A549 (cell line): Measurements from ENCODE around the gene TBC1D2B. TPM values are rescaled to one million over a fixed set of nuclear protein-coding genes. Genes with fewer than 3 reads are reported as not detected.
"Not testable (repeated sequence)": the region's sequence is repeated elsewhere in the genome, so short reads cannot be mapped to it uniquely, and the experiment has no call there.

ENCODE experiments used
- ATAC-seq, 2 experiments: fragments of 200-7000 bp in 1 of 2; fragments of >200 bp in 1 of 2; cut with Nextera tagmentation in 1 of 2; cut with Tn5 transposase in 1 of 2; 3 replicates each; pipeline versions ENCODE4 v1.8.0 to v1.9.1; 2018 to 2020; ENCODE audit warnings: mild to moderate bottlenecking in 1 of 2, moderate library complexity in 1 of 2
- CTCF ChIA-PET: fragments of 300-600 bp; sonication (Branson Sonifier 250); formaldehyde crosslinking; extraction: SDS; loops from one replicate; lab custom pipeline; 2021; ENCODE audit warnings: antibody characterized with exemption, inconsistent platforms; lab: Yijun Ruan, JAX
- POLR2A ChIA-PET: fragments of 350-600 bp; formaldehyde crosslinking; extraction: SDS; loops from one replicate; lab custom pipeline; 2021; ENCODE audit warnings: antibody characterized with exemption, inconsistent platforms; lab: Yijun Ruan, JAX
- DNase-seq, 2 experiments: peaks; one replicate each; pipeline versions ENCODE4 v3.0.0 to v3.0.0-alpha.2; 2011 to 2016; ENCODE audit warnings: low read depth in 1 of 2, low spot score in 1 of 2
- FAIRE-seq: peaks from 2 replicates; lab custom pipeline; 2011; peaks lifted over from hg19 to GRCh38; lab: Jason Lieb, UNC
- H3K27ac ChIP-seq, 2 experiments: fragments of >200 bp; sonication (Bioruptor Twin); formaldehyde crosslinking; 3 replicates each; pipeline ENCODE4 v1.5.1; 2016 to 2017
- H3K4me1 ChIP-seq: fragments of >200 bp; sonication (Bioruptor Twin); formaldehyde crosslinking; 3 replicates; pipeline ENCODE4 v1.6.1; 2016
- H3K4me2 ChIP-seq: fragments of >200 bp; sonication (Bioruptor Twin); formaldehyde crosslinking; 3 replicates; pipeline ENCODE4 v1.6.1; 2016
- H3K4me3 ChIP-seq: fragments of >200 bp; sonication (Bioruptor Twin); formaldehyde crosslinking; 3 replicates; pipeline ENCODE4 v1.5.1; 2016
- H3K9me3 ChIP-seq: fragments of >200 bp; sonication (Bioruptor Twin); formaldehyde crosslinking; 3 replicates; pipeline ENCODE4 v1.6.1; 2016
- JUNB ChIP-seq: fragments of >200 bp; sonication (Bioruptor Twin); formaldehyde crosslinking; IDR thresholded peaks from 2 replicates; pipeline ENCODE4 v1.6.1; 2016
- MYC ChIP-seq: IDR thresholded peaks from 2 replicates; pipeline ENCODE4 v1.6.1; 2012; ENCODE audit warnings: mild to moderate bottlenecking, inconsistent platforms, low read length, improper control_type of control experiment, borderline replicate concordance
- RAD21 ChIP-seq, 2 experiments: fragments of >200 bp in 1 of 2; sonication (Bioruptor Twin) in 1 of 2; formaldehyde crosslinking in 1 of 2; IDR thresholded peaks in 1 of 2; conservative IDR thresholded peaks in 1 of 2; 2 replicates in 1 of 2; 3 replicates in 1 of 2; pipeline ENCODE4 v1.6.1; 2012 to 2018; ENCODE audit warnings: inconsistent platforms in 1 of 2
- TFCP2L1 ChIP-seq: fragments of 250-450 bp; sonication (Bioruptor Pico); IDR thresholded peaks from 2 replicates; pipeline ENCODE4 v1.5.0; 2021; ENCODE audit warnings: mild to moderate bottlenecking
- WGBS: methylation state at CpG from one replicate; pipeline ENCODE4 v1.1.6; 2017; ENCODE audit errors: missing lambda C conversion rate; 5-methylcytosine and 5-hydroxymethylcytosine counted together
- polyA plus RNA-seq, 4 experiments: library from polyadenylated mRNA; depleted of rRNA in 3 of 4; stranded (reverse); fragments of >200 nt; fragmentation: RNase III in 1 of 4; extraction: RNeasy Plus Mini Kit Qiagen cat#74134 plus additional on column Dnase treatment in 1 of 4; gene quantifications; 2 replicates in 3 of 4; 3 replicates in 1 of 4; pipeline ENCODE4 v1.2.3, GENCODE V29; 2011 to 2017
- TF ChIP-seq, protein P1 (sequence below): fragments of >200 bp; sonication (Bioruptor Twin); formaldehyde crosslinking; IDR thresholded peaks from 3 replicates; pipeline ENCODE4 v1.5.1; 2016

Gene TBC1D2B
- polyA plus RNA-seq, 2 of the 4 experiments (the other 2 are of a cell fraction), result 13.6 to 13.9 TPM

DNA sequence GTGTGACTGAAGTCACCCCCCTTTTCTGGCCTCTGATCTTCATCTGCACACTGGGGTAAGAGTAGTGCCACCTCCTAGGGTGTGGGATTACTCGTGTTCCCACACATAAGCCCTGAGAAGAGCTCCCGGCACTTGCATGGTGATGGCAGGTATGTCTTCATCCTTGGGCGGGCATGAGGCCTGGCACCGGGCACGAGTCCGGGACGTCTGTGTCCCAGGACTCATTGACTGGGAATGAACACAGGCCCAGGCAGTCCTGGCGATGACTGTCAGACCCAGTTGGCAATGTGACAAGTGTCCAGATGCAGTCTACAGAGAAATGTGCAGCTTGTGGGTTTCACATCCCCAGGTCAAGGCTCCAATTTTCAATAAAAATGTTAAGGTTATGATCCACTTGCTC lies 78.9 kb downstream of the TBC1D2B start:
- Histone ChIP-seq H3K4me1 (peaks cover 18% of the 10 kb centered on the region), H3K9me3 (no peaks in the 10 kb centered on the region), H3K4me2 (no peak overlapping the region), H3K27ac (no peak overlapping the region), H3K4me3 (no peak overlapping the region)
- TF ChIP-seq MYC, result no peak
- no peak for TF ChIP-seq TFCP2L1
- ChIA-PET CTCF (interaction anchor here (0.5 to 9.1 kb wide), 9 partner anchors 9 to 314 kb away, joined by 3 to 265 read pairs (median 7); no protein-coding TSS in a partner anchor), POLR2A (no interaction called here)
- DNase-seq, result no peak
- ATAC-seq, result no peak
- 92% methylated on average over 8 of the region's 8 CpGs for WGBS
- no peak for FAIRE-seq

DNA sequence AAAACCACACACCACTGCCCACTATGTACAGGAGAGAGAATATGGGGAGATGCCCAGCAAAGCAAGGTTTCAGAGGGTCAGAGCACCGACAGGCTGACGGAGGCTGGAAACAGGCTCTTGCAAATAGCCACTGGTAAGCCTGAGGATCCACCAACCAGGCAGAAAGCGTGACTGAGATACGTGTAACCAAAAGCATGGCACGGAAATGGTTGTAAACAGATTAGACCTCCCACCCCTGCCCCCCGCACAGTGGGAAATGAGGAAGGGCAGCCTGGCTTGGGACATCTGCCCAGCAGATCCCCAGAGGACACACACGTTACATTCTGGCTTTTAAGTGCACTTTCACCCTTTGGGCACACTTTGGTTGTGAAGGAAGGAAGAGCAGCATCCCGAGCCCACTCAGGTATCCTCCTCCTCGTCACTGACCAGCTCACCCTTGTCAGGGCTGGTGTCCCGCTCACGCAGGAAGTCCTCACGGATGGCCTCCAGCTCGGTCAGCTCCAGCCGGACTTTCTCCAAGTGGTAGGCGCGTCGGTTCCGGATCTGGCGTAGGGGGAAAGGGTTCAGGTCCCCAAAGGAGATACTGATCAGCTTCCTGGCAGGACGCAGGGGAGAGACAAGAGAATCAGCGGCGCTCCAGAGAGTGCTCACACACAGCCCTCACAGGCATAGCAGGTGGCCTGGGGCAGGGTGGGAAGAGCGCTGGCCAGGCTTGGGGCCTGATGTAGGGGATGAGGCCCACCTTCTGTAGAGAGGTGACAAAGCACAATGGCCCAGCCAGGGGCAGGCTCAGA lies 79.6 kb downstream of the TBC1D2B start:
- CTCF ChIA-PET, result interaction anchor here (0.5 to 9.1 kb wide), 7 partner anchors 9 to 483 kb away, joined by 3 to 265 read pairs (median 25); no protein-coding TSS in a partner anchor
- H3K9me3 ChIP-seq, H3K4me2 ChIP-seq, POLR2A ChIA-PET, ATAC-seq, H3K4me3 ChIP-seq, DNase-seq, H3K27ac ChIP-seq, FAIRE-seq: not testable (repeated sequence)
- 96% methylated on average over 23 of the region's 23 CpGs for WGBS
- H3K4me1 ChIP-seq, result peaks cover 24% of the 10 kb centered on the region

DNA sequence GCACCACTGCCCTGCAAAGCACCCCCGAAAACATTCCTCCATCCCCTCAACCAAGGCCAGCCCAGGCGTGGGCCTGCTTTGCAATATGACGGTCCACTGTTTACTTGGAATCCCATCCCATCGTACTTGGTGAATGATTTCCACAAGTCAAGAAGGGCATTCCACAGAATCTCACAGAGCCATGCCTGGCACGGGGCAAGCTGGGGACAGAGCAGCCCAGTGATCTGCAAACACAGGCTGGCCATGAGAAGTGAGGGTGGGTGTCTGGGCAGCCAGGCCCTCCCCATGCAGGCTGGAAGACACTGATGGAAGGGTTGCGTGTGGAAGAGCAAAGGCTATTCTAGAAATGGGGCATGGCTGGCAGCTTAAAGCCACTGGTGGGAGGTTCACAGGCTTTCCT lies 80.3 kb downstream of the TBC1D2B start:
- H3K4me3 ChIP-seq, H3K9me3 ChIP-seq, H3K4me2 ChIP-seq, POLR2A ChIA-PET, FAIRE-seq, ATAC-seq, DNase-seq, H3K27ac ChIP-seq: not testable (repeated sequence)
- WGBS, result 90% methylated on average over 5 of the region's 6 CpGs
- peaks cover 29% of the 10 kb centered on the region for H3K4me1 ChIP-seq
- CTCF ChIA-PET, result interaction anchor here (0.5 to 9.1 kb wide), 5 partner anchors 9 to 484 kb away, joined by 4 to 265 read pairs (median 32); no protein-coding TSS in a partner anchor

DNA sequence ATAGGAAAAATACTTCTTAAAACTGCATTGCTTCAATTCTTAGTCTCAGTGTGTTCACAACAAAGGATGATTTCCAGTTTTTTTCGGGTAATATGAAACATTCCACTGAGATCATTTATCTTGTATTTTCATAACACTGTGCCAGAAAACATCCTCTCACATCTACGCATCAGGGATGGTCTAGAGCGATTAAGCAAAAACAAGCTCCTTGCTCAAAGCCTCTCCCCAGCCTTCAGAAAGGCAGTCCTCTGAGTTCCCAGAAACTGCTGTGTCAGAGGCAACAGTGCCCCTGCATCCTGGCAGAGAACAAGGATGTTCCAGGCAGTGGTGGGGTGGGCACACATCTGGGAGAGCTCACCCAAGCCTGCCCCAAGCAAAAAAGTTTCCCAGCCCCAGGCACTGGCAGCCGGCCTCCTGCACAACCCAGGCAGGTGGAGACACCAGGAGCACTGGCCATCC lies 80.8 kb downstream of the TBC1D2B start:
- H3K27ac ChIP-seq, DNase-seq, POLR2A ChIA-PET, H3K4me2 ChIP-seq, H3K4me3 ChIP-seq, ATAC-seq, H3K9me3 ChIP-seq: not testable (repeated sequence)
- FAIRE-seq, result peak; percentile 54
- WGBS, result 82% methylated on average over 4 of the region's 4 CpGs
- CTCF ChIA-PET, result interaction anchor here (2.0 to 9.1 kb wide), 4 partner anchors 10 to 113 kb away, joined by 6 to 265 read pairs (median 54); no protein-coding TSS in a partner anchor
- H3K4me1 ChIP-seq, result peaks cover 34% of the 10 kb centered on the region

DNA sequence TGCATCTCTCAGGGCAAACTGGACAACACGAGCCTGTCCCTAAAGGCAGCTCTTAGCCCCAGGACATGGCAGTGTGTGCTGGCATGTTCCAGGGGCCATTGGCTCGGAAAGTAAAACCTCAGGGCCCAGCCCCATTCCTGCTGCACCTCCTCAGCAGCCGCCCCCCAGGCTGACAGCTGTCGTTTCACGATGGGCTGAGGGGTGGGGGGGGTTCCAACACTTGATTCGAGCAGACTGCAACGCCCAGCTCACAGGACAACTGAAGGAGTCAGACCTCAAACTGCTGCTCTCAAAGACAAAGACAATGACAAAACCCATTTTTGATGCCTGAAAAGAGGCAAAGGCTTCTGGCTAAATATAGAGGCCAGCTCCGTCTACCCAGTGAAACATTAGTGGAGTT lies 81.3 kb downstream of the TBC1D2B start:
- H3K9me3 ChIP-seq, FAIRE-seq, DNase-seq, POLR2A ChIA-PET, H3K4me3 ChIP-seq, H3K4me2 ChIP-seq, H3K27ac ChIP-seq, ATAC-seq: not testable (repeated sequence)
- whole genome bisulfite sequencing, result 82% methylated on average over 6 of the region's 8 CpGs
- CTCF ChIA-PET, result interaction anchor here (2.0 to 9.1 kb wide), 4 partner anchors 10 to 114 kb away, joined by 6 to 265 read pairs (median 54); no protein-coding TSS in a partner anchor
- H3K4me1 ChIP-seq, result peaks cover 35% of the 10 kb centered on the region

DNA sequence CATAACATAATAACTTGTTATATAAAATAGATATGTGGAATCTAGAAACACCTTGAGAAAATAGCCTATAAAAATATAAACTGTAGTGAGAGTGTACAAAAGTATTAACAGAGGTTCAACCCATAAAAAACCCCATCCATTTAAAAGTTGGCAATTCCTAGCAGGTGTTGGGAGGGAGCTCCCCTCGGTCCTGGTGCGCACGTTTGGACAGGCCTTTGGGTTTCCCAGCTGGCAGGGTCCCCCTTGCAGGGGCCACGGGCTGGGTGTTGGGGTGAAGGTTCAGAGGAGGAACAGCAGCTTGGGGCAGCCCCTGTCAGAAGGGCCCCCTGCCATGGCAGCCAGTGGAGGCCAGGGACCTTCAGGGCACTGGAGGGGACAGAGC lies 82.0 kb downstream of the TBC1D2B start:
- ATAC-seq, H3K4me2 ChIP-seq, H3K4me3 ChIP-seq, H3K9me3 ChIP-seq, DNase-seq, FAIRE-seq, POLR2A ChIA-PET, H3K27ac ChIP-seq: not testable (repeated sequence)
- CTCF ChIA-PET, result interaction anchor here (0.6 to 9.1 kb wide), 5 partner anchors 11 to 115 kb away, joined by 3 to 265 read pairs (median 32); no protein-coding TSS in a partner anchor
- H3K4me1 ChIP-seq, result peaks cover 39% of the 10 kb centered on the region
- 71% methylated on average over 4 of the region's 4 CpGs for whole genome bisulfite sequencing

DNA sequence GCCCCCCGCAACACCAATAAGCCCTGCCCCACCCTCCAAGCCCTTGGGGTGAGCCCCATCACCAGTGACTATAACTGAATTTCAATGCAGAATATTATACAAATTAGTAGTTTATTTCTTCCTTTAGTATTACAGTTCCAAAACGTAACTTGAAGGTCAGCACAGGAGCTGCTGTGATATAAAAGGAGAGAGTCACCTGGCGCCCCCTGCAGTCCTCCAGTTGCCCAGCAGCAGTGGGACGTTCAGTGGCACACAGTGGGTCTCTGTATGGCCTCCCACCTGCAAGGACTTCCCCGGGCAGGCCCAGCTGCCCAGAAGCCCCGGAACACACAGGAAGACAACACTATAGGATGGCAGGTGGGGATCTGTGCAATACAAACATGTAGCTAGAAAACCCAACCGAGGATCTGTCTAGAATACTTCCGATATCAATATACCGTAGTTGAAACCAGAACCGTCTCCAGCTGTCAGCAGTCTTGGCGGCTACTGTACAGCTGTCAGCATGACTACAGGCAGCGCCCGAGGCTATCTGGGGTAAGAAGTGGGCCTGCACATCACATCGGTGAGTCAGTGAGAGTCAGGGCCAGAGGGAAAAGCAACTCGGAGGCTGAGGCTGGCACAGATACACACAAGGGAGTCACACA lies 82.5 kb downstream of the TBC1D2B start:
- DNase-seq, POLR2A ChIA-PET, H3K9me3 ChIP-seq, H3K4me3 ChIP-seq, FAIRE-seq: not testable (repeated sequence)
- Histone ChIP-seq H3K4me2 (peak overlapping the region; percentile 82), H3K27ac (peak overlapping the region; percentile 70 to 89; a peak in 4 of 6 replicates), H3K4me1 (peaks cover 43% of the 10 kb centered on the region)
- WGBS, result 50% methylated on average over 12 of the region's 15 CpGs
- TF ChIP-seq RAD21 (conservative IDR thresholded peaks at IDR 0.05 in 1 of 2, IDR thresholded peaks at IDR 0.05 in 1 of 2) (peak; percentile 14 to 27; a peak in 2 of 5 replicates), JUNB (peak; percentile 1; the same call in 1 of the 2 replicates)
- TF ChIP-seq, protein P1, sequence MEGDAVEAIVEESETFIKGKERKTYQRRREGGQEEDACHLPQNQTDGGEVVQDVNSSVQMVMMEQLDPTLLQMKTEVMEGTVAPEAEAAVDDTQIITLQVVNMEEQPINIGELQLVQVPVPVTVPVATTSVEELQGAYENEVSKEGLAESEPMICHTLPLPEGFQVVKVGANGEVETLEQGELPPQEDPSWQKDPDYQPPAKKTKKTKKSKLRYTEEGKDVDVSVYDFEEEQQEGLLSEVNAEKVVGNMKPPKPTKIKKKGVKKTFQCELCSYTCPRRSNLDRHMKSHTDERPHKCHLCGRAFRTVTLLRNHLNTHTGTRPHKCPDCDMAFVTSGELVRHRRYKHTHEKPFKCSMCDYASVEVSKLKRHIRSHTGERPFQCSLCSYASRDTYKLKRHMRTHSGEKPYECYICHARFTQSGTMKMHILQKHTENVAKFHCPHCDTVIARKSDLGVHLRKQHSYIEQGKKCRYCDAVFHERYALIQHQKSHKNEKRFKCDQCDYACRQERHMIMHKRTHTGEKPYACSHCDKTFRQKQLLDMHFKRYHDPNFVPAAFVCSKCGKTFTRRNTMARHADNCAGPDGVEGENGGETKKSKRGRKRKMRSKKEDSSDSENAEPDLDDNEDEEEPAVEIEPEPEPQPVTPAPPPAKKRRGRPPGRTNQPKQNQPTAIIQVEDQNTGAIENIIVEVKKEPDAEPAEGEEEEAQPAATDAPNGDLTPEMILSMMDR, result peak; percentile 19; the same call in 1 of the 3 replicates
- ATAC-seq, result peak in 1 of 2 experiments; percentile 55; a peak in 3 of 6 replicates
- CTCF ChIA-PET, result interaction anchor here (0.6 to 9.1 kb wide), 4 partner anchors 28 to 115 kb away, joined by 3 to 265 read pairs (median 54); no protein-coding TSS in a partner anchor
